NCI-H2171 (cell line): ENCODE measurements around the gene SLC6A11.

ENCODE experiments used
- DNase-seq: peaks from one replicate; lab custom pipeline; 2025; lab: John Stamatoyannopoulos, UW

The SLC6A11 gene

GRCh38 chr3:10888518-10889090 lies 72.6 kb downstream of the SLC6A11 start:
- DNase-seq, result no peak

GRCh38 chr3:10889206-10889960 lies 73.4 kb downstream of the SLC6A11 start:
- DNase-seq, result no peak

- no peak for DNase-seq
These were observed 74.6 kb downstream of the SLC6A11 start for GRCh38 chr3:10890665-10891064.

- DNase-seq, result no peak
These were observed 76.6 kb downstream of the SLC6A11 start for GRCh38 chr3:10892622-10893021.

DNA sequence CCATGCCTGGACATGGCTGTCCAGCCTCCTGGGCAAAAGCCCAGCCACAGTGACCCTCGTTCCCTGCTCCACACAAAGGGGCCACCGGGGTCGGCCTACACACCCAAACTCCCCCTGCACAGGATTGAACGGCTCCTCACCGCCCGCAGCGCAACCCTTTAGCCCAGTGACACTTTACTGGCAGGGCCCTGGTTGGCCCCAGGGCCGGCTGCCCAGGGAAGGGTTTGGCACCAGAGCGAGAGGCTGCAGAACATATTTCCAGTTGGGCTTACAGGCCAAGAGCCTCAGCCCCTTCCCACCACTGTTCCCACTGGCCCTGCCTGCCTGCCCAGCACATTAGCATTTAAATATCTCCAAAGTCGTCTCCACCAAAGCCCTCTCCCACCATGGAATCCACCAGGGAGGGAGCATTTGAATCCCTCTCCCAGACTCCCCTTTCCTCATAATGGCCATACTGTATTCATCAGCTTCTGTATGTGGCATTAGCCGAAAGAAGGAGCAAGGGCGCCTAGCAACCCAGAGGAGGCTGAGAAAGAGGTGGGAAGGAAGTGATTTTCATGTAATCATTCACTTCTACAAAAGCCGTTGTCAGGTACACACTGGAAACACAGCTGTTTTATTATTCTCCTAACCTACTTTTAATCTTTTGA lies 85.4 kb downstream of the SLC6A11 start:
- DNase-seq, result no peak

GRCh38 chr3:10907262-10907661 lies 91.2 kb downstream of the SLC6A11 start:
- DNase-seq, result no peak

DNA sequence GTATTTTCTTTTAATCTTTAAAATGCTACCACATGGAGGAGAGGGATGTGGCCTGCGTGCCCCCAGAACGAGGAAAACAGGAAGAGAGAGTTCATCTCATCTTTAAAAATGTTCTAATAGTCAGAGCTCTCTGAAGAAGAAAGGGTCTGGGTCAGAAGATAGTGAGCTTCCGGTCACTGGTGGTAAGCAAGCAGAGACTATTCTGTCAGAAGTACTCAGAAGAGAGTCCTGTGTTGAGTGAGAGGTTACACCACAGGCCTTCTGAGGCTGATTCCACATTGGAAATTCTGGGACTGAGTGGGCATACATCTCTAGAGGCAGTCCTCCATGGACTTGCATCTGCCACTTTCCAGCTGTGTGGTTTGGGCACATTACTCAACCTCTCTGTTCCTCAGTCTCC lies 94.3 kb downstream of the SLC6A11 start:
- no peak for DNase-seq

DNA sequence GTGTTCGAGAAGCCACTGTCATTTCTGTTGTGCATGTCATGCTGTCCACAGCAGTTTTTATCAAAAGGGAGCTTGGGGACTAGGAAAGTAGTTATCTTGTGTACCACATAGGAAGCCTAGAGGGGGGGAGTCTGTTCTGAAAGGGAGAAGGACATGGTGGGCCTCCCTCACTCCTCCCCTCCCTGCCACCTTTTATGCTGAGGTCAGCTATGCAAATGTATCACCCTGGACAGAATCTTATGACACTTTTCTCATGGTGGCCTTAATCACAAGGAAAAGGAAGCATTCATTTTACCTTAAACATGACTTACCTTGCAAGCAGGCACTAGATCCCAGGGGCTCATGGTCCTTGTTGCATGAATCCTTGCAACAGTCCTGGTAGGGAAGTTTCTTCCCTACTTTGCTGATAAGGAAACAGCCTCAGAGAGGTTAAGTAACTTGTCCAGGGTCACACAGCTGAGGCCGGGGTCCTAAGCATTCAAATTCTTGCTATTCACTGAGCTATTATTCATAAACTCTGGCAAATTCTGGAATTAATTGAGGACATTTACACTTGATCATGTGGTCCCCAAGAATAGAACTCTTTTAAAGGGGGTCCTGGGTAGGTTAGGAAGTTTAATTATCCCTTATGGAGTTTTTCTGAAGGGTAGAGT lies 95.4 kb downstream of the SLC6A11 start:
- DNase-seq, result no peak

GRCh38 chr3:10912786-10913185 lies 96.8 kb downstream of the SLC6A11 start:
- no peak for DNase-seq

DNA sequence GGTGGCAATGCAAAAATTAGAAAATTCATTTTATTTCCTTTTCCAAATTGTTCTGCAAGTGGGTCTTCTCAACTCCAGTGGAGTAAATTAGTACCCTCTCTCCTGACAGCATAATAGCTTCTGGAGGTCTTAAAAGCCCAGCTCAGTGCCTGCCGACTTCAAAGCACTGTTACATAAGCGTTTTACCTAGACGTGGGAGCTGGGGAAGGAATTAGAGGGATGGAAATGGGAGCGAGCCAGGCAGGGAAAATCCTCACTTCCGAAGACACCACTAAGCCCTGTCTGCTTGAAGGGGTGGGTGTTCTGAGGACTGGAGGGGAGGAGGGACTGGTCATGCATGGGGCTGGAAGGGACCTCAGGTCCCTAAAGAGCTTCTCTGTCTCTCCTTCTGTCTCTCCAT lies 99.3 kb downstream of the SLC6A11 start:
- DNase-seq, result no peak

- no peak for DNase-seq
These were observed 101.1 kb downstream of the SLC6A11 start for GRCh38 chr3:10917176-10917575.

DNA sequence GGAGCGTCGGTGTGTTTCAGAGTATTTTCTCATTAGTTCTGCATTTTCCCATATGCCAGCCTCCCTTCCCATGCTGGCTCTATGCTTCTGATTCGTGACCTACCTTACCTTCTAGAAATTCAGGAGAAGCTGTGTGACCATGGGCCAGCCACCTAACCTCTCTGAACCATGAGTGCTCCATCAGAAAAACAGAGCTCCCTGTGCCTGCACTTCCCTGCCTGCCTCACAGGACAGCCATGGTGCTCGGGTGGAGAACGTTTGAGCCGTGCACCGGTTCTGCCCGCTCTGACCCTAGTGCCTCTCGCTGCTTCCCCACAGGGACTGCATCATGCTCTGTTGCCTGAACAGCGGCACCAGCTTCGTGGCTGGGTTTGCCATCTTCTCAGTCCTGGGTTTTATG lies 102.0 kb downstream of the SLC6A11 start:
- no peak for DNase-seq

- DNase-seq, result no peak
These were observed 103.6 kb downstream of the SLC6A11 start for GRCh38 chr3:10919636-10920035.

DNA sequence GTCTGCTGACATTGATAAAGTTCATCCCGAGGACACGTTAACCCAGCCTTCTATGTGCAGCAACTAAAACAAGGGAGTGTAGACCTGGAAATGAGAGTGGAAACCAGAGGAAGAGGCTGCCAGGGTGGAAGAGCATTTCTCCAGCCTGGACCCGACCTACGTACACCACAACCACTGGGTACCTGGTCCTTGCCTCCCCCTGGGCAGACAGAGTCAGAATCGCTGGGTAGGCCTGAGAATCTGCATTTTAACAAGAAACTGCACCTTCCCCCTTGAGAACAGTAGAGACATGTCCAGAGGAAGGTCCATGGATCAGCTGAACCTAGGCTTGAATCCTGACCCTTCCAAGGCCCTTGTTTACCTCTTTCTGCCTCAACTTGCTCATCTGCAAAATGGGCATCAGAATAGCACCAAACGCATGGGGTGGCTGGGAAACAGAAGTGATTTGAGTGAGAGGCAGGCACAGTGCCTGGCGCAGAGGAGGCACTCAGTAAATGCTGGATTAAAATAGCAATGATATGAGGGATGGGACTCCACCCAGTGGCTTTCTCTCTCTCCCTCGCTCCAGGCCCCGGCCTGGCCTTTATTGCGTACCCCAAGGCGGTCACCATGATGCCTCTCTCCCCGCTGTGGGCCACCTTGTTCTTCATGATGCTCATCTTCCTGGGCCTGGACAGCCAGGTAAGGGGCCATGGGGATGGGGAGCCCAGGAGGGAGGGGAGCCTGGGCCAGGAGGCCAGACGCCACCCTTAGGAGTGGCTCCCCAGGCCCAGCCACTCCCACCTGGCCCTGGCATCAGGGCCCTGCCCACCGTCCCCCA lies 109.6 kb downstream of the SLC6A11 start:
- no peak for DNase-seq

- DNase-seq, result no peak
These were observed 110.3 kb downstream of the SLC6A11 start for GRCh38 chr3:10926256-10926810.

DNA sequence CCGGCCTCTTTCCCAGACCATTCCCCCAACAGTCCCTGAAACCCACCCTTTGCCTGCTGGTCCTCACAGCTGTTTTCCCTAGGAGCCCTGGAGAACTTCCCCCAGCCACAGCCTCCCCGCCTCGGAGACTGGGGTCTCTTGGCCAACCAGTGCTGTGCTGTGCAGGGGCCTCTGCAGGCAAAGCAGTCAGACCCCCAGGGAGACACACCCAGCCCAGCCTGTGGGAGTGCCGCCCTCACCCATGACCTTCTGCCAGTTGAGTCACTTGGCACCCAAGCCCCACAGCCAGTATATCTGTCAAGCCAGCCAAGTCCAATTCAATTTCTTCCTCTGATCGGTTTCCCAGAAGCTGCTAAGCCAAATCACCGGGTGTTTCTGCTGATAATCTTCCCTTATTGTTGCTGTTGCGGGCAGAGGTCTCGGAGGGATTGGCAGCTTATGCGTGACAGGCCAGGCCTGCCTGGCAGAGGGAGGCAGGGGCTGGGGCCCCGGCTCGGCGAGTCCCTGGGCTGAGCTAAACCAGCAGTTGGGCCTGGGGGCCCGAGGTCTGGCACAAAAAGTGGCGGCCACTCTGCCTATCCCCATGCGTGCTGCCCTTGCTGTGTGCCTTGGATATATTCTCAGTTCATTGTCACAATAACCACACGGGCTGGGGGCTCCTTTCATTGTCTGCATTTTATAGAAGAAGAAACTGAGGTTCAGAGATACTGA lies 110.9 kb downstream of the SLC6A11 start:
- DNase-seq, result no peak

DNA sequence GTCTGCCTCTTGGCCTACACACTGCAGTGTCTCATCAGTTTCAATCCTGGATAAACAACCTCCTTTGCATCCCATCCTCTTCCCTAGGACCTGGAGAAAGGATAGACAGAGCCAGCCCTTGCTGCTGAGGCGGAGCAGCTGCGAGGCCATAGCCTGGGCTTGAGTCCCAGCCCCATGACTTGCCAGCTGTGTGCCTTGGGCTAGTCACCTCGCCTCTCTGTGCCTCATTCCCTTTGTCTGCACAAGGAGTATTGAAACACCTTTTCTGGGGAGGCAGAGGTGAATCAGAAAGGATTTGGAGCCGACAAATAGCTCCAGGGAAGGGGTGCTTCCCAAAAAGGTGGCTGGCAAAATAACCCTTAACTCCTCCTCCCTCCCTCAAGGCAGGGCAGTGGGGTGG lies 111.5 kb downstream of the SLC6A11 start:
- DNase-seq, result no peak

DNA sequence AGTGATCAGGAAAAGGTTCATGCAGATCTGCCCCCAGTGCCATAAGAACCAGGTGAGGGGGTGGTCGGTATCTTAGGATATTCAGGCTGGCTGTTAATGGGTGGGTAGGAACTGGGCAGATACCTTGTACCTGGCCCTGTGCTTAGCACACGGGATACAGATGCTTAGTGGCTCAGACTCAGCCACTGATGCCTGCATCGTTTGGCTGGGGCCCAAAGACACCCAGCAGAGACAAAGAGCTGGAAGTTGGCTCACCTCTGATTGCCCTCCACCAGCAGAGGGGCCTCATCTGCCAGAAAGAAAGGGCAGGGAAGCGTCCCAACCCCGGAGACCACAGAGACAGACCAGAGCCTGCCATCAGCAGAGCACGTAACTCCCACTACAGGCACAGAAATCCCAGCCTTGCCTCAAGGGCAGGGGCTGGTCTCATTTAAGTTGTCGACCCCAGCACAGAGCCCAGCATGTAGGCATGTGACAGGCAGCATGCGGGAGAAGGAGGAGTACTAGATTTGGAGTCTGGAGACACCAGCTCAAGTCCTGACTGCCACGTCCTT lies 112.5 kb downstream of the SLC6A11 start:
- DNase-seq, result no peak

DNA sequence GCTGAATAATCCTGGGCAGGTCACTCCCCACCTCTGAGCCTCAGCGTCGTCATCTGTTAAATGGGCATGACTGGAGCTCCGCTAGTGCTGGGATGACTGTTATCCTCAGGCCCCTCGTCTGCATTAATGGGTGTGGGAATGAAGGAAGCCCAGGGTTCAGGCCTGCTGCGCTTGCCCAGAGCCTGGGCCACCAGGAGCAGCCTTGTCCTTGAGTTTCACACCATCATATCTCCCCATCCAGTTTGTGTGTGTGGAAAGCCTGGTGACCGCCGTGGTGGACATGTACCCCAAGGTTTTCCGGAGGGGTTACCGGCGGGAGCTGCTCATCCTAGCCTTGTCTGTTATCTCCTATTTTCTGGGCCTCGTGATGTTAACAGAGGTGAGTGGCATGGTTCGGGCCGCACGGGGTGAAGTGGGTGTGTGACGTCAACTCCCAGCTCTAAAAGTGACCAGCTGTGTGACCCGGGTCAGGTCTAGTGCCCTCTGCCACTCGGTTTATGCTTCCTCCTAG lies 113.0 kb downstream of the SLC6A11 start:
- DNase-seq, result no peak

DNA sequence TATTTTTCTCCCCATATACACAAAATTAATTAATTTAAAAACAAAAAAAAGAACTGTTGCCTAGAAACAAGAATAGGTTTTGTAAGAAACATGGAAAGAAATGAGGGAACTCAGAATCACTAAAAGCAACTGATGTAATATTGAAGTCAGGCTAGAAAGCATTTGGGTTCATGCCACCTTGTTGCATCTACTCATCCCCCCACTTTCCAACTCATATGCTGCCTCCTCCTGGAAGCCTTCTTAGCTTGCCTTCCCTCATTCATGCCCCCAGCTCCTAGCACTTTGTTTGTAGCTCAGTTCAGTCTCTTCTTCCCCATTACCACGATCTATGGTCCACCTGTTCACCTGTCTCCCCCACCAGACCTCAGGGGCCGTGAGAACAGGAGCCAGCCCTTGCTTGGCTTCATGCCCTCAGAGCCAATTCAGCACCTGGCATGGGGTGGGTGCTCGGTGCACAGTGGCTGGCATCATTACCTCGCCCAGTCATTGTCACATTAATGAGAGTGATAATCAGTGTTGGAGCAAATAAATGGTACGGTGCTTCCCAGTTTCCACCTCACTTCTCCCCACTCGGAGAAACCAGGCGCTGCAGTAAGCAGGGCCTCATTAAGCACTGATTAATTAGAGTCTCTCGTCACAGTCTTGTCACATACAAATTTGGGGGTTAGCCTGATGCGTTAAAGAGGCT lies 114.1 kb downstream of the SLC6A11 start:
- no peak for DNase-seq
